DMS 273 treated with DMSO at 0.1 percent for 48 hours (cell line): ENCODE data around the gene PTPRA.

Experiments used
- DNase-seq: peaks from one replicate; lab custom pipeline; 2025; lab: John Stamatoyannopoulos, UW

Gene PTPRA

GRCh38 chr20:3077618-3078134, 204.4 kb downstream of the PTPRA start:
- DNase-seq, result no peak

- DNase-seq, result no peak
These were observed 207.7 kb downstream of the PTPRA start for GRCh38 chr20:3080939-3081388.

GRCh38 chr20:3081641-3082040, 208.4 kb downstream of the PTPRA start:
- no peak for DNase-seq

GRCh38 chr20:3082306-3082951, 209.1 kb downstream of the PTPRA start:
- no peak for DNase-seq

GRCh38 chr20:3082955-3083952, 210.0 kb downstream of the PTPRA start:
- DNase-seq, result no peak

GRCh38 chr20:3084283-3084985, 211.2 kb downstream of the PTPRA start, which contains the start of gene AVP:
TSS of gene AVP (minus strand) at chr20:3084724. CDS start at chr20:3084674, 50 bp downstream.
- no peak for DNase-seq

GRCh38 chr20:3084986-3085360, 211.7 kb downstream of the PTPRA start:
- no peak for DNase-seq

GRCh38 chr20:3085571-3086072, 212.3 kb downstream of the PTPRA start:
- DNase-seq, result no peak

- no peak for DNase-seq
These were observed 214.8 kb downstream of the PTPRA start for GRCh38 chr20:3088031-3088430.
